ENCODE data around the gene ADISSP.
A peak's percentile ranks its signal among the peaks of the same experiment; 100 is the strongest.

Gene ADISSP

GRCh38 chr20:3768342-3769130, 983 bp upstream of the ADISSP start (continued):
- 0 out of 2 replicates have a peak, but pooled peaks have one; percentile 14 for TF ChIP-seq ZBTB10 (tag by site-specific recombination; IDR thresholded peaks at IDR 0.05)
- 0 out of 2 replicates have a peak, but pooled peaks have one; percentile 16 for TF ChIP-seq ZNF366 (tag by site-specific recombination; conservative IDR thresholded peaks at IDR 0.05)
- no peak for TF ChIP-seq ZNF398 (tag by site-specific recombination; IDR thresholded peaks at IDR 0.05)
- no peak for TF ChIP-seq ZNF48 (tag by site-specific recombination; IDR thresholded peaks at IDR 0.05)
- 0 out of 2 replicates have a peak, but pooled peaks have one; percentile 33 for TF ChIP-seq KLF10 (tag by site-specific recombination; IDR thresholded peaks at IDR 0.05)
- TF ChIP-seq BCL11B (tag by site-specific recombination; IDR thresholded peaks at IDR 0.05; ENCODE audit: low read depth): no peak
- no peak for TF ChIP-seq ZNF677 (tag by site-specific recombination; IDR thresholded peaks at IDR 0.05)
- no peak for TF ChIP-seq ZNF214 (tag by site-specific recombination; IDR thresholded peaks at IDR 0.05; ENCODE audit: borderline replicate concordance)
- no peak for TF ChIP-seq ZNF423 (tag by site-specific recombination; IDR thresholded peaks at IDR 0.05)
- TF ChIP-seq ZBTB48 (tag by site-specific recombination; IDR thresholded peaks at IDR 0.05): no peak
- peak; percentile 33; the same call in 1 of the 2 replicates for TF ChIP-seq TRIM28 (IDR thresholded peaks at IDR 0.05; ENCODE audit: borderline replicate concordance, low read length)
- no peak for TF ChIP-seq PRDM6 (tag by site-specific recombination; IDR thresholded peaks at IDR 0.05)
- TF ChIP-seq ZNF777 (tag by site-specific recombination; IDR thresholded peaks at IDR 0.05; ENCODE audit: borderline replicate concordance): no peak
- TF ChIP-seq ZNF624 (tag by site-specific recombination; IDR thresholded peaks at IDR 0.05): no peak
- peak; percentile 72; the same call in 1 of the 2 replicates for TF ChIP-seq ZNF692 (tag by site-specific recombination; IDR thresholded peaks at IDR 0.05)
- no peak for TF ChIP-seq OVOL3 (tag by site-specific recombination; IDR thresholded peaks at IDR 0.05)
- TF ChIP-seq MYNN (tag by site-specific recombination; IDR thresholded peaks at IDR 0.05; ENCODE audit: borderline replicate concordance): peak; percentile 98
- no peak for TF ChIP-seq ZNF626 (tag by site-specific recombination; IDR thresholded peaks at IDR 0.05)
- no peak for TF ChIP-seq ZNF837 (tag by site-specific recombination; IDR thresholded peaks at IDR 0.05)
- TF ChIP-seq ZNF324 (tag by site-specific recombination; IDR thresholded peaks at IDR 0.05): no peak
- TF ChIP-seq ZNF404 (tag by site-specific recombination; IDR thresholded peaks at IDR 0.05): no peak
- TF ChIP-seq ATF2 (tag by site-specific recombination; IDR thresholded peaks at IDR 0.05; ENCODE audit: low read depth): no peak
- TF ChIP-seq ZNF791 (tag by site-specific recombination; IDR thresholded peaks at IDR 0.05): no peak
- no peak for TF ChIP-seq ZNF670 (tag by site-specific recombination; IDR thresholded peaks at IDR 0.05; ENCODE audit: low read depth)
- no peak; the same call in 1 of the 2 replicates for TF ChIP-seq ZNF2 (tag by site-specific recombination; IDR thresholded peaks at IDR 0.05)
- no peak for TF ChIP-seq ZNF843 (tag by site-specific recombination; IDR thresholded peaks at IDR 0.05)
- no peak for TF ChIP-seq PRDM4 (tag by site-specific recombination; IDR thresholded peaks at IDR 0.05)
- TF ChIP-seq ZNF580 (tag by site-specific recombination; IDR thresholded peaks at IDR 0.05): no peak
